ENCODE data around the gene RRP1. TPM values are rescaled to one million over a fixed set of nuclear protein-coding genes. Genes with fewer than 3 reads are reported as not detected.

The RRP1 gene
- polyA plus RNA-seq, 1 experiment = 8.2 TPM

DNA sequence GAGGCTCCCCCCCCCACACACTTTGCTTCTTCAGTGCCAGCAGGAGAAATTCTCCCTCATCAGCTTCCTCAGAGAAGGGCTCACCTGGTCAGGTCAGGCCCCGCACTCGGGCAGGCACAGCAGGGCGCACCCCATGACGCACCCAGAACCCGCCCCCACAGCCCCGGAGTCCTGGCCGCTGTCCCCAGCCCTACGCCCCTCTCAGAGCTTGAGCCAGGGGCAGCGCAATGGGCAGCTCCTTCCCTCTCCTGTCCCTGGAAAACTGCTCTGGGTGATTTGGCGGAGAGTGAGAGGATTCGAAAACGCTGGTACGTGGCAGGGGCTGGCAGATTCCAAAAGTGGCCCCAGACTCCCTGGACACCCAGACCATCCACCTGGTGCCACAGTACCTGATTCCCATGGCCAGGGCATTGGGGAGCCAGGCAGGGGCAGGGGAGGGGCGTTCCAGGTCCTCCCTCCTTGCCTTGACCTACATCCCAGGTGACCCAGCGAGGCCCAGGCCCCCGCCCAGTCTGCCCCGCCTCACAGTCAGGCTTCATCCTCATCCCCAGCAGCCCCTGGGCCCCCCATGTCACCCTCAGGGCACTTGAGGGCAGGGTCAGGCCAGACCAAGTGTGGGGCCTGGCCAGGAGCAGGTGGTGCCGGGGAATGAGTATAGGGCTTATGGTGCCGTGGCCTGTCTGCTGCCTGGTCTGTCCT, 23.7 kb downstream of the RRP1 start:
- peaks cover 7% of the 10 kb centered on the region; the same call in 1 of the 2 replicates for H3K9me3 ChIP-seq (ENCODE audit: control insufficient read depth, insufficient read depth, low read length)
- POLR2A ChIA-PET = no interaction called here
- DNase-seq (ENCODE audit: low read depth, low spot score) = no peak
- no peak overlapping the region for H3K27ac ChIP-seq (ENCODE audit: low read depth, low read length)
- CTCF ChIA-PET = interaction anchor here (0.6 kb wide), 1 partner anchor 162 kb away, joined by 3 read pairs; no protein-coding TSS in a partner anchor
- H3K4me3 ChIP-seq (ENCODE audit: low read depth, low read length) = no peak overlapping the region
- H3K27me3 ChIP-seq (ENCODE audit: control insufficient read depth, insufficient read depth, low read length) = peaks cover 3% of the 10 kb centered on the region
- no peak for TF ChIP-seq CTCF (IDR thresholded peaks at IDR 0.05; ENCODE audit: low read depth, low read length)

DNA sequence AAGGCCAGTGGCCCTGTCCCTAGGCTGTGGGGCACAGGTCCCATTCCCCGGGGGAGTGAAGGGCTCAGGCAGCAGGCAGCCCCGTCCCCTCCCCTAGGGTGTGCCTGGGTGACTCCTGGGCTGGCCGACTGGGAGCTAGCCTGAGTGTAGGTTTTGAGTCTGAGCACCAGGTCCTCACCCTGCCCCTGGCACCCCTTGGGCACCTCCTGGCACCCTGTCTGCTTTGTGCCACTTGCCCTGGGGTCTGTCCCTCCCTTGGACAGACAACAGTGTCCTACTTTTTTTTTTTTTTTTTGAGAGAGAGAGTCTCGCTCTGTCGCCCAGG, 24.2 kb downstream of the RRP1 start:
- Histone ChIP-seq H3K4me3 (ENCODE audit: low read depth, low read length) (no peak overlapping the region), H3K27me3 (ENCODE audit: control insufficient read depth, insufficient read depth, low read length) (peaks cover 4% of the 10 kb centered on the region), H3K9me3 (ENCODE audit: control insufficient read depth, insufficient read depth, low read length) (peaks cover 10% of the 10 kb centered on the region), H3K27ac (ENCODE audit: low read depth, low read length) (no peak overlapping the region)
- TF ChIP-seq CTCF (IDR thresholded peaks at IDR 0.05; ENCODE audit: low read depth, low read length) = no peak
- ChIA-PET CTCF (interaction anchor here (0.6 kb wide), 1 partner anchor 162 kb away, joined by 3 read pairs; no protein-coding TSS in a partner anchor), POLR2A (no interaction called here)
- DNase-seq (ENCODE audit: low read depth, low spot score) = no peak

- no peak for DNase-seq (ENCODE audit: low read depth, low spot score)
- CTCF ChIA-PET = no interaction called here
- no peak overlapping the region for H3K4me3 ChIP-seq (ENCODE audit: low read depth, low read length)
Observed at GRCh38 chr21:43814215-43815106, 25.1 kb downstream of the RRP1 start.

DNA sequence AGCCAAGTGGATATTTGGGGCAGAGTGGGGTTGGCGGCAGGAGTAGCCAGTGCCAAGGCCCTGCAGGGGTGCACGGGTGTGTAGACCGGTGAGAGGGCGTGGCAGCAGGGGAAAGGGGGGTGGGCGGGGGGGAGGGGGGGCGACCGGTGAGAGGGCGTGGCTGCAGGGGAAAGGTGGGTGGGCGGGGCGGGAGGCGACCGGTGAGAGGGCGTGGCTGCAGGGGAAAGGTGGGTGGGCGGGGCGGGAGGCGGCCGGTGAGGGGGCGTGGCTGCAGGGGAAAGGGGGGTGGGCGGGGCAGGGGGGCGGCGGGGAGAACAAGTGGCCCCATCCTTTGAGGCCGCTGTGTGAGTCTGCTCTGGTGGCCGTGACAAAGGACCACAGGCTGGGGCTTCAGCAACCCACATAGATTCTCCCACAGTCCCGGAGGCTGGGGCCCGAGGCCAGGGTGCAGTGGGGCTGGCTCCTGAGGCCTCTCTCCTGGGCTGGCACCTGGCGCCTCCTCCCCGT, 25.8 kb downstream of the RRP1 start:
- DNase-seq (ENCODE audit: low read depth, low spot score) = no peak
- no peak for TF ChIP-seq CTCF (IDR thresholded peaks at IDR 0.05; ENCODE audit: low read depth, low read length)
- Histone ChIP-seq H3K4me3 (ENCODE audit: low read depth, low read length) (no peak overlapping the region), H3K27ac (ENCODE audit: low read depth, low read length) (no peak overlapping the region), H3K9me3 (ENCODE audit: control insufficient read depth, insufficient read depth, low read length) (peaks cover 22% of the 10 kb centered on the region), H3K27me3 (ENCODE audit: control insufficient read depth, insufficient read depth, low read length) (peaks cover 7% of the 10 kb centered on the region)
- ChIA-PET CTCF (no interaction called here), POLR2A (no interaction called here)

More at GRCh38 chr21:43814215-43815106, 25.1 kb downstream of the RRP1 start:
- Histone ChIP-seq H3K9me3 (ENCODE audit: control insufficient read depth, insufficient read depth, low read length) (peaks cover 18% of the 10 kb centered on the region), H3K27me3 (ENCODE audit: control insufficient read depth, insufficient read depth, low read length) (peaks cover 7% of the 10 kb centered on the region), H3K27ac (ENCODE audit: low read depth, low read length) (no peak overlapping the region)
- POLR2A ChIA-PET = no interaction called here
- TF ChIP-seq CTCF (IDR thresholded peaks at IDR 0.05; ENCODE audit: low read depth, low read length) = no peak

DNA sequence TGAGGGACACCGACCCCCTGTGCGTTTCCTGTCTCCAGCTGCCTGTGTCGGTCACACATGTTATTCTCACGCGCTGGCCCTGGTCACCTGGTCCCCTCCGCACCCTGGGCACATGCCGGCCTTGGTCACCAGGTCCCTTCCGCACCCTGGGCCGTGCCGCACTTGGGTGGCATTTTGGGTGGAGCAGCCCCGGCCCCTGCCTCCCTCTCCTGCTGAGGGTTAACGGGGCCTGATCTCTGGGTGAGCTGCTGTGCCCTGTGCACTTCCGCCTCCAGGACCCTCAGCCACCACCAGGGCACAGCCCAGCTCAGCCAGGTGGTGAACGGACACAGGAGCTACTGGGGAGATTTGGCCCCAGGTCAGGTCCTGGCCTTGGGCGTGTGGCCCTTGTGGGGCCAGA, 26.6 kb downstream of the RRP1 start:
- CTCF ChIA-PET = interaction anchor here (1.0 kb wide), 1 partner anchor 159 kb away, joined by 4 read pairs; no protein-coding TSS in a partner anchor
- no peak for TF ChIP-seq CTCF (IDR thresholded peaks at IDR 0.05; ENCODE audit: low read depth, low read length)
- no peak overlapping the region for H3K4me3 ChIP-seq (ENCODE audit: low read depth, low read length)
- no peak overlapping the region for H3K27ac ChIP-seq (ENCODE audit: low read depth, low read length)
- no peak for DNase-seq (ENCODE audit: low read depth, low spot score)
- H3K27me3 ChIP-seq (ENCODE audit: control insufficient read depth, insufficient read depth, low read length) = peaks cover 7% of the 10 kb centered on the region
- POLR2A ChIA-PET = no interaction called here
- H3K9me3 ChIP-seq (ENCODE audit: control insufficient read depth, insufficient read depth, low read length) = peaks cover 22% of the 10 kb centered on the region
